Erythroblast (primary cell): Measurements from ENCODE around the gene CACNB1.

Experiments used
- GATA1 ChIP-seq: IDR thresholded peaks from 2 replicates; pipeline ENCODE4 v1.6.1; 2011; ENCODE audit warnings: low read depth, mild to moderate bottlenecking, control low read depth, low read length, moderate library complexity
- POLR2A ChIP-seq: IDR thresholded peaks from 2 replicates; pipeline ENCODE4 v1.6.1; 2011; ENCODE audit warnings: mild to moderate bottlenecking, low read length

DNA sequence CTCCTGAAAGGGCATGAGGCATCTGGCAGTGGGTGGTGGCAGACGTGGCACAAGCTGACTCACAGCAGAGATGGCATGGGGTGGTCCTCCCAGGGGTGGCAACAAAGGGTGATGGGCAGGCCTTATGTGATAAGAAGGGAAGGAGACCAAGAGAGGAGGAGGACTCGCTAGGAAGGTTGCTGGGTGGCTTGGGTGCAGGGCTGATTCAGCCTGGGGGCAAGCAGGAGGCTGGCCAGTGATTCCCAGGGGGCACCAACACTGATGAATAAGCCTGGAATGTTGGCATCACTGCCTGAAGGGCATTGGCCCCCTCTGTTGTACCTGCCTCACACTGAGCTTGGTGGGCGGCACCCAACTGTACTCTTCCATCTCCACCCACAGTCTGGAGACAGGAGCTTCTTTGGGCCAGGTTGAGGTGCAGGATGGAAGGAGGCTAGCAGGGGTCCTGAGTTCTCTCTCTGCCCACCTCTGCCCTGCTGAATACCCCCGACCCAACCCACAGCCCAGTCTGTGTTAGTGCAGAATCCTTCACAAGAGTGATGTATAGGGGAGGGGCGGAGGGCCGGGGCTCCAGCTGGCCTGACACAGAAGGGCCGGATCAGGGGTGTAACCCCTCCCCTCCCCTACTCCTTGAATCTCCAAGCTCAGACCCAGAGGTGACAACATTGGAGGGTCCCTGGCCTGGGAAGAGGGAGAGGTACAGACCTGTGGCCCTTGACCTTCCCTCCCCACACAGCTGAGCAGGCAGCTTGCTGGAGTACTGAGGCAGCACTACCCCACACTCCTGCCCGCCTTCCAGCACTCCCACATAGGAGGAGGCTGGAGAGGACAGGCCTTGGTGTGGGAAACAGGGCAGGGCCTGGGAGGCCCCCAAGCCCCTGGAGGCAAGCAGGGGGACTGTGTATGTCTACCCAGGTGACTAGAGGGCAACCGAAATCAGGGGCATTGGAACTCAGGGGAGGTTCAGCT lies 25.7 kb upstream of the CACNB1 start:
- TF ChIP-seq POLR2A (no peak), GATA1 (no peak)
